T follicular helper cell (primary cell): ENCODE results near the gene YRDC.

Experiments used
- DNase-seq: peaks from one replicate; pipeline ENCODE4 v3.0.0-alpha.2; 2020; ENCODE audit warnings: low read depth

Gene YRDC

GRCh38 chr1:37765916-37766664 lies 41.9 kb downstream of the YRDC start:
- DNase-seq: no peak

- no peak for DNase-seq
Observed at GRCh38 chr1:37764888-37765441, 43.0 kb downstream of the YRDC start, which contains the start of gene EPHA10. TSS of gene EPHA10 (minus strand) at chr1:37765120. CDS start at chr1:37765066, 54 bp downstream.

- DNase-seq: no peak
Observed at GRCh38 chr1:37764414-37764825, 43.6 kb downstream of the YRDC start.

- no peak for DNase-seq
Observed at GRCh38 chr1:37763791-37764413, 44.1 kb downstream of the YRDC start.

GRCh38 chr1:37762516-37762915 lies 45.5 kb downstream of the YRDC start:
- no peak for DNase-seq

GRCh38 chr1:37761416-37762095 lies 46.5 kb downstream of the YRDC start:
- DNase-seq: no peak

- no peak for DNase-seq
Observed at GRCh38 chr1:37759451-37759850, 48.6 kb downstream of the YRDC start.

GRCh38 chr1:37755951-37756560 lies 52.0 kb downstream of the YRDC start:
- no peak for DNase-seq

- DNase-seq: no peak
Observed at GRCh38 chr1:37755290-37755689, 52.7 kb downstream of the YRDC start.

GRCh38 chr1:37753473-37754321 lies 54.3 kb downstream of the YRDC start:
- DNase-seq: no peak
